Epithelial cell of esophagus (primary cell): ENCODE data around the gene PPP2R2B.

Experiments used
- DNase-seq: peaks from one replicate; pipeline ENCODE4 v3.0.0; 2010; ENCODE audit warnings: low read depth
- H3K4me3 ChIP-seq: 2 replicates; pipeline ENCODE4 v1.5.1; 2011; ENCODE audit warnings: mild to moderate bottlenecking, low read length, control low read depth
- CTCF ChIP-seq: IDR thresholded peaks from 2 replicates; pipeline ENCODE4 v1.5.1; 2011; ENCODE audit warnings: low read depth, mild to moderate bottlenecking, low read length, control low read depth, inconsistent platforms; ENCODE audit not compliant: insufficient read depth; ENCODE audit errors: missing control alignments

PPP2R2B gene

GRCh38 chr5:146699664-146700418 is 178.7 kb downstream of the PPP2R2B start:
- no peak overlapping the region for H3K4me3 ChIP-seq
- TF ChIP-seq CTCF, result no peak
- DNase-seq, result no peak

GRCh38 chr5:146699138-146699537 is 179.4 kb downstream of the PPP2R2B start:
- no peak for TF ChIP-seq CTCF
- DNase-seq, result no peak
- no peak overlapping the region for H3K4me3 ChIP-seq

GRCh38 chr5:146698651-146699050 is 179.9 kb downstream of the PPP2R2B start:
- H3K4me3 ChIP-seq, result no peak overlapping the region
- no peak for TF ChIP-seq CTCF
- DNase-seq, result no peak

GRCh38 chr5:146697211-146697610 is 181.3 kb downstream of the PPP2R2B start:
- no peak overlapping the region for H3K4me3 ChIP-seq
- DNase-seq, result no peak
- no peak for TF ChIP-seq CTCF

- H3K4me3 ChIP-seq, result no peak overlapping the region
- DNase-seq, result no peak
- no peak for TF ChIP-seq CTCF
Measured at GRCh38 chr5:146695646-146696045, 182.9 kb downstream of the PPP2R2B start.

- H3K4me3 ChIP-seq, result no peak overlapping the region
- no peak for TF ChIP-seq CTCF
- no peak for DNase-seq
Measured at GRCh38 chr5:146690880-146691355, 187.6 kb downstream of the PPP2R2B start.

- no peak for TF ChIP-seq CTCF
- no peak overlapping the region for H3K4me3 ChIP-seq
- no peak for DNase-seq
Measured at GRCh38 chr5:146687630-146688029, 190.9 kb downstream of the PPP2R2B start.
